ENCODE data around the gene ZNF385B.

Gene ZNF385B

DNA sequence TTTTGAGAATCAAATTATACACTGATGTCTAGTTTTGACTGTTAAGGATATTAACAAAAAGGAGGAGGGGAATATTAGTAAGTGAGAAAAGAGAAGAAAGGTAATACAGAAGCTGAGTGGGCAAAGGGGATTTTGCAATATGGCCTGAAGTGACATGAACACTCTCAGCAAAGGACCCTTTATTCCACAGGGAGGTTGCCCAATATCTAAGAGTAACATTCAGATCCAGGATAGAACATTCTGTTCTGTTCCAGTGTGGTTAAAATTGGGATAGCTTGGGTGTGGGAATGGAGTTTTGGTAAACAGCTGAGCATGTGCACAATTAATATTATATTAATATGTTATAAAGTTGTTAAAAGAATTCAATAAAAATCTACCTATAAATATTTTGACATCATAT is 120.1 kb downstream of the ZNF385B start:
- Histone ChIP-seq H3K27me3 (ENCODE audit: insufficient read depth, low read depth, severe bottlenecking) (no peaks in the 10 kb centered on the region), H3K27ac (no peak overlapping the region), H3K36me3 (no peaks in the 10 kb centered on the region), H3K9me3 (ENCODE audit: severe bottlenecking) (no peaks in the 10 kb centered on the region), H3K4me3 (ENCODE audit: low read depth, low read length) (no peak overlapping the region)
- TF ChIP-seq, protein P1, sequence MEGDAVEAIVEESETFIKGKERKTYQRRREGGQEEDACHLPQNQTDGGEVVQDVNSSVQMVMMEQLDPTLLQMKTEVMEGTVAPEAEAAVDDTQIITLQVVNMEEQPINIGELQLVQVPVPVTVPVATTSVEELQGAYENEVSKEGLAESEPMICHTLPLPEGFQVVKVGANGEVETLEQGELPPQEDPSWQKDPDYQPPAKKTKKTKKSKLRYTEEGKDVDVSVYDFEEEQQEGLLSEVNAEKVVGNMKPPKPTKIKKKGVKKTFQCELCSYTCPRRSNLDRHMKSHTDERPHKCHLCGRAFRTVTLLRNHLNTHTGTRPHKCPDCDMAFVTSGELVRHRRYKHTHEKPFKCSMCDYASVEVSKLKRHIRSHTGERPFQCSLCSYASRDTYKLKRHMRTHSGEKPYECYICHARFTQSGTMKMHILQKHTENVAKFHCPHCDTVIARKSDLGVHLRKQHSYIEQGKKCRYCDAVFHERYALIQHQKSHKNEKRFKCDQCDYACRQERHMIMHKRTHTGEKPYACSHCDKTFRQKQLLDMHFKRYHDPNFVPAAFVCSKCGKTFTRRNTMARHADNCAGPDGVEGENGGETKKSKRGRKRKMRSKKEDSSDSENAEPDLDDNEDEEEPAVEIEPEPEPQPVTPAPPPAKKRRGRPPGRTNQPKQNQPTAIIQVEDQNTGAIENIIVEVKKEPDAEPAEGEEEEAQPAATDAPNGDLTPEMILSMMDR (IDR thresholded peaks at IDR 0.05; ENCODE audit: low read depth, low read length) = no peak
- no peak for DNase-seq

DNA sequence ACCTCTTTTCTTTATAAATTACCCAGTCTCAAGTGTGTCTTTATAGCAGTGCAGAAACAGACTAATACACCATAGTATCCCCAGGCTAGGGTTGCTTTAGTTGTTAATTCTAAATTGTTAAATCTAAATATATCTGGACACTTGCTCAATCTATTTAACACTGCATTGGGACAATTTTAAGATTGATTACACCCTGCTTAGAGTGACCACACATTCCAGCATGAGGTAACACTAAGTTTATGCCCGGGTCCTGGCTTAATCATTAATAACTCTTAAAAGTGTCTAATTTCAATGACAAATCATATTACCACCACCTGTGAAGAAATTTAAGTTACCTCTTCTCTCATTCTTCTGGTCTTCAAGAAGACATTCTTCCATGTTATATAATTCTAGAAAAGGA is 131.4 kb downstream of the ZNF385B start:
- Histone ChIP-seq H3K4me3 (ENCODE audit: low read depth, low read length) (no peak overlapping the region), H3K36me3 (no peaks in the 10 kb centered on the region; the same call in 1 of the 2 replicates), H3K9me3 (ENCODE audit: severe bottlenecking) (no peaks in the 10 kb centered on the region), H3K27ac (no peak overlapping the region), H3K27me3 (ENCODE audit: insufficient read depth, low read depth, severe bottlenecking) (no peaks in the 10 kb centered on the region)
- no peak for DNase-seq
- TF ChIP-seq, protein P1 (IDR thresholded peaks at IDR 0.05; ENCODE audit: low read depth, low read length) = no peak

DNA sequence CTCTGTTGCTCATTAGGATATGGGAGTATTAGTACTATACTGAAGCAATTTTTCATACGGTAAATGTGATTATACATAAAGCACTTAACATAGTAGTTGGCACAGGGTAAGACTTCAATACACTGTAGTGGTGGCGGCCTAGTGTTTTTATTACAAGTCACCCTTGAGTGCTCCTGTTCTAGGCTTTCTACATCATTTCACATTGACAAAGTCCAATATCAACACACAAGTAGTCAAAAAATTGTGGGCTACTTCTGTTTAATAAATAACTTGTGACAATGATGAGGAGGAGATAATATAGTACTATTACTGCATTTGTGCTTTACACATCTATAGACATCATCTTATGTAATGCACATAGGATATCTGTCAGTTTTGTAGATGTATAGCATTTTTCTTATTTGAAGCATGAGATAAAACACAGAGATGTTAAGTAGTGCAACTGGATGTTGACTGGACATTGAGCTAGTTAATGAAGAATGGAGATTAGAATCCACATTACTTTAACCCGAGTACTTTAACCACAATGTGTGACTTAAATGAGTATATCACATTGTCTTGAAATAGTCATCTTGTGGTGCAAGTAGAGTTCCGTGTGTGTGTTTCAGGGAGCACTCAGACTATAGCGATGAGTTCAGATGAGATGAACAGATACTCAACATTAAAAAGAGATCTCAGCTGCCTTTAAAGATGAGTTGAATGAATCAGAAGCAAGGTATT is 134.8 kb downstream of the ZNF385B start:
- TF ChIP-seq, protein P1 (IDR thresholded peaks at IDR 0.05; ENCODE audit: low read depth, low read length) = no peak
- no peaks in the 10 kb centered on the region for H3K9me3 ChIP-seq (ENCODE audit: severe bottlenecking)
- H3K36me3 ChIP-seq = no peaks in the 10 kb centered on the region; the same call in 1 of the 2 replicates
- H3K4me3 ChIP-seq (ENCODE audit: low read depth, low read length) = no peak overlapping the region
- no peaks in the 10 kb centered on the region for H3K27me3 ChIP-seq (ENCODE audit: insufficient read depth, low read depth, severe bottlenecking)
- no peak for DNase-seq
- no peak overlapping the region for H3K27ac ChIP-seq

DNA sequence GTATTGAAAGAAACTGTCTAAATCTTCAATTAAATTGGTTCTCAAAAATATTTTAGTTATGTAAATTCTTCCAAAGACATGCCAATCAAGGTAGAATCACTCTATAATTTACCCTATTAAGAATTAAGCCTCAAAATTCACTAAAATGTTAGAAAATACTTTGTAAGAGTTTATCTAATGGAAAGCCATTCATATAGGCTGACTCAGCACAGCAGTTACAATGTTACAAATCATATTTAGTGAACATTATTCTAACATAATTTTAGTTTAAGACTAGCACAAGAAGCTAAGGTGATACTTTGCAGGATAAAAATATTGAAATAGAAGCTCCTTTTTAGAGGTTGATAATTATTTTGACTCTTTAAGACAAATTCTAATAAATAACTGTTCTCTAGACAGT is 137.0 kb downstream of the ZNF385B start:
- no peaks in the 10 kb centered on the region for H3K9me3 ChIP-seq (ENCODE audit: severe bottlenecking)
- no peak overlapping the region for H3K27ac ChIP-seq
- TF ChIP-seq, protein P1 (IDR thresholded peaks at IDR 0.05; ENCODE audit: low read depth, low read length) = no peak
- no peaks in the 10 kb centered on the region for H3K36me3 ChIP-seq
- no peak for DNase-seq
- H3K27me3 ChIP-seq (ENCODE audit: insufficient read depth, low read depth, severe bottlenecking) = no peaks in the 10 kb centered on the region
- H3K4me3 ChIP-seq (ENCODE audit: low read depth, low read length) = no peak overlapping the region

DNA sequence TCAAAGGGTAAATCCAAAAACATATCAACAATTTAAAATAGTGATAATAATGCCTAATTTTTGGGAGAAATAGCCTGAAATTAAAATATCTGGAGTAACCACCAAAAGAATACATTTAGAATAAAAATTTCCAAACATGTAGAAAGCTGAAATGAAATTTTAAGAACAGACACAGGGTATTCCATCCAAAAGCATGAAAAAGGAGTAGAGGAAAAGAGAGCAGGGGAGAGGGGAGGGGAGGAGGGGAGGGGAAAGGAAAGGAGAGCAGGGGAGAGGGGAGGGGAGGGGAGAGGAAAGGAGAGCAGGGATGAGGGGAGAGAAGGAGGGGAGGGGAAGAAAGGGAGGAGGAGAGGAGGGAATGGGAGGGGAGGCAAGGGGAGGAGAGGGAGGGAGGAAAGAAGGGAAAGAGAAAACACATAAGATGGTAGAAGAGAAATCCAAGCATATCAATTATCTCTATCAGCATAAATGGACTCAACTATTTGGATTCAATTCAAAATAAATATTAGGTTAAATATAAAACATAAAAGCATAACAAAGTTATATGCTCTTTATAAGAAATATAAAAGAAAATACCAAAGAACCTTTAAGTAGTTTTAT is 141.1 kb downstream of the ZNF385B start:
- no peaks in the 10 kb centered on the region for H3K27me3 ChIP-seq (ENCODE audit: insufficient read depth, low read depth, severe bottlenecking)
- DNase-seq = no peak
- H3K27ac ChIP-seq = no peak overlapping the region
- H3K36me3 ChIP-seq = no peaks in the 10 kb centered on the region
- no peak overlapping the region for H3K4me3 ChIP-seq (ENCODE audit: low read depth, low read length)
- H3K9me3 ChIP-seq (ENCODE audit: severe bottlenecking) = no peaks in the 10 kb centered on the region
- TF ChIP-seq, protein P1 (IDR thresholded peaks at IDR 0.05; ENCODE audit: low read depth, low read length) = no peak

Measured in WERI-Rb-1 (cell line).